Spleen (tissue), 11 donors: ENCODE results near the gene EZR. TPM values are rescaled to one million over a fixed set of nuclear protein-coding genes. Genes with fewer than 3 reads are reported as not detected.
A peak's percentile ranks its signal among the peaks of the same experiment; 100 is the strongest.

Experiments
- DNase-seq: peaks from one replicate; pipeline ENCODE4 v3.0.0-alpha.2; 2020
- H3K27ac ChIP-seq, 8 donors: fragments of 200-600 bp; sonication (generic) in 7 of 8; 1 replicate in 4 of 8; 2 replicates in 4 of 8; pipeline versions ENCODE4 v1.5.0 to v1.8.0; 2016 to 2021; ENCODE audit warnings: inconsistent platforms in 4 of 8, mild to moderate bottlenecking in 4 of 8, moderate library complexity in 1 of 8
- H3K27me3 ChIP-seq, 7 donors: fragments of 200-600 bp; sonication (generic) in 6 of 7; replicated peaks in 1 of 7; 1 replicate in 4 of 7; 2 replicates in 3 of 7; pipeline versions ENCODE4 v1.5.0 to v1.8.0; 2016 to 2021; ENCODE audit warnings: inconsistent platforms in 3 of 7, mild to moderate bottlenecking in 1 of 7
- H3K36me3 ChIP-seq, 6 donors: fragments of 200-600 bp; sonication (generic) in 5 of 6; 1 replicate in 4 of 6; 2 replicates in 2 of 6; pipeline versions ENCODE4 v1.5.0 to v1.8.0; 2016 to 2021; ENCODE audit warnings: inconsistent platforms in 2 of 6
- H3K4me1 ChIP-seq, 6 donors: fragments of 200-600 bp; sonication (generic) in 5 of 6; 1 replicate in 3 of 6; 2 replicates in 3 of 6; pipeline versions ENCODE4 v1.5.0 to v1.8.0; 2016 to 2021; ENCODE audit warnings: inconsistent platforms in 3 of 6
- H3K4me3 ChIP-seq, 8 donors: fragments of 200-600 bp; sonication (generic) in 7 of 8; 1 replicate in 4 of 8; 2 replicates in 4 of 8; pipeline versions ENCODE4 v1.5.0 to v1.8.0; 2016 to 2021; ENCODE audit warnings: inconsistent platforms in 4 of 8, mild to moderate bottlenecking in 4 of 8, moderate library complexity in 2 of 8
- H3K9me3 ChIP-seq, 8 donors: fragments of 200-600 bp; sonication (generic) in 7 of 8; 1 replicate in 4 of 8; 2 replicates in 4 of 8; pipeline versions ENCODE4 v1.5.0 to v1.8.0; 2016 to 2021; ENCODE audit warnings: inconsistent platforms in 4 of 8
- POLR2A ChIP-seq, 3 donors: fragments of 450-650 bp; IDR thresholded peaks; one replicate each; pipeline ENCODE4 v1.5.1; 2017; ENCODE audit warnings: antibody characterized with exemption in 3 of 3, mild to moderate bottlenecking in 1 of 3
- POLR2AphosphoS5 ChIP-seq, 3 donors: sonication (generic); formaldehyde crosslinking; IDR thresholded peaks; one replicate each; pipeline ENCODE4 v1.5.1; 2017; ENCODE audit warnings: antibody characterized with exemption in 3 of 3
- WGBS, 5 donors: extraction: QIAGEN DNeasy Blood & Tissue Kit in 3 of 5; methylation state at CpG; one replicate each; pipeline versions ENCODE4 v1.1.5 to v1.1.7; 2013 to 2018; 5-methylcytosine and 5-hydroxymethylcytosine counted together
- intact Hi-C: fragments of 100-400 bp; cut with DNase I; formaldehyde crosslinking; loops from one replicate; pipeline ENCODE4 v1.15.0; 2023; ENCODE audit warnings: low total_unique reads
- polyA plus RNA-seq, 3 donors: library from polyadenylated mRNA; stranded (reverse); fragments of 200-250 nt; gene quantifications; one replicate each; pipeline ENCODE4 v1.2.1, GENCODE V29; 2013
- total RNA-seq, 7 donors: library from RNA; depleted of rRNA in 3 of 7; stranded (reverse); fragments of >200 nt in 3 of 7; fragmentation: NEBNext Ultra II Directional in 4 of 7; extraction: Animal tissue kit (Norgen Biotek cat#: 25700) in 4 of 7; gene quantifications; one replicate each; pipeline versions ENCODE4 v1.1.0 to v1.2.1, GENCODE V29; 2016 to 2021
- TF ChIP-seq, protein P1 (sequence below), 11 experiments: fragments of 200-600 bp in 7 of 11; fragments of 450-650 bp in 4 of 11; sonication (generic) in 4 of 11; IDR thresholded peaks in 8 of 11; conservative IDR thresholded peaks in 3 of 11; 1 replicate in 7 of 11; 2 replicates in 4 of 11; pipeline versions ENCODE4 v1.4.0 to v1.8.0; 2016 to 2021; ENCODE audit warnings: antibody characterized with exemption in 11 of 11, inconsistent platforms in 4 of 11, mild to moderate bottlenecking in 1 of 11
- donor health status: healthy with polysubstance abuse.
- donor health status: DM: no; HTN: no; CAD: no; lungs with moderate emphysema.
- donor health status: DM: no; HTN: no; CAD: no.
- donor health status: Bipolar disorder and iron deficiency.
- donor health status: healthy.
- donor health status: DM: no; HTN: no; CAD: no.
- donor health status: DM: yes; HTN: yes; CAD: no.

EZR gene
- total and polyA plus RNA-seq, 10 donors = 78.0 to 153 (median 114) TPM

DNA sequence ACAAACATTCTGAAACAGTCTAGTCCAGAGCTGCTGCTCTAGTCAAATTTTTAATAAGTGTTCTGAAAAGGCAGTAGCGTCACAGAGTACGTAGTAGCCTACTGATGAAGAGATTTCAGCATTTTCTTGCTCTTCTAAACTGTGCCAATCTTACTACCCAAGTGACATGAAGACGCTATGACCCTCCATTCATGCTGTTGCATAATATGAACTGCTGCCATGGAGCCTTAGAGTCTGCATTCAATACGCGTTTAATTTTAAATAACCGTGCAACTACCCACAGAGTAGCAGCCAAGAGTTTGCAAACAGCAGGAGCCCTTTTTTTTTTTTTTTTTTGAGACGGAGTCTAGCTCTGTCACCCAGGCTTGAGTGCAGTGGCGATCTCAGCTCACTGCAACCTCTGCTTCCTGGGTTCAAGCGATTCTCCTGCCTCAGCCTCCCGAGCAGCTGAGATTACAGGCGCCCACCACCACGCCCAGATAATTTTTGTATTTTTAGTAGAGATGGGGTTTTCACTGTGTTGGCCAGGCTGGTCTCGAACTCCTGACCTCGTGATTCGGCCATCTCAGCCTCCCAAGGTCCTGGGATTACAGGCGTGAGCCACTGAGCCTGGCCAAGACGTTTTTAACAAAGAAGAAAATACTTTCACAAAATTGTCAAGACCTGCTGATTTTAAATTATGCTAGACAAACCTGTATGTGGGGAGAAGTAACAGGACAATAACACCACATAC is 44.3 kb downstream of the EZR start:
- no peak for DNase-seq
- H3K4me3 ChIP-seq = no peak overlapping the region
- no peaks in the 10 kb centered on the region for H3K9me3 ChIP-seq
- peaks cover 5 to 100% (median 95%) of the 10 kb centered on the region in 6 donors for H3K36me3 ChIP-seq
- H3K27me3 ChIP-seq = no peaks in the 10 kb centered on the region
- no peak for TF ChIP-seq POLR2AphosphoS5 (IDR thresholded peaks at IDR 0.05)
- TF ChIP-seq, protein P1, sequence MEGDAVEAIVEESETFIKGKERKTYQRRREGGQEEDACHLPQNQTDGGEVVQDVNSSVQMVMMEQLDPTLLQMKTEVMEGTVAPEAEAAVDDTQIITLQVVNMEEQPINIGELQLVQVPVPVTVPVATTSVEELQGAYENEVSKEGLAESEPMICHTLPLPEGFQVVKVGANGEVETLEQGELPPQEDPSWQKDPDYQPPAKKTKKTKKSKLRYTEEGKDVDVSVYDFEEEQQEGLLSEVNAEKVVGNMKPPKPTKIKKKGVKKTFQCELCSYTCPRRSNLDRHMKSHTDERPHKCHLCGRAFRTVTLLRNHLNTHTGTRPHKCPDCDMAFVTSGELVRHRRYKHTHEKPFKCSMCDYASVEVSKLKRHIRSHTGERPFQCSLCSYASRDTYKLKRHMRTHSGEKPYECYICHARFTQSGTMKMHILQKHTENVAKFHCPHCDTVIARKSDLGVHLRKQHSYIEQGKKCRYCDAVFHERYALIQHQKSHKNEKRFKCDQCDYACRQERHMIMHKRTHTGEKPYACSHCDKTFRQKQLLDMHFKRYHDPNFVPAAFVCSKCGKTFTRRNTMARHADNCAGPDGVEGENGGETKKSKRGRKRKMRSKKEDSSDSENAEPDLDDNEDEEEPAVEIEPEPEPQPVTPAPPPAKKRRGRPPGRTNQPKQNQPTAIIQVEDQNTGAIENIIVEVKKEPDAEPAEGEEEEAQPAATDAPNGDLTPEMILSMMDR (IDR thresholded peaks at IDR 0.05 in 8 of 11, conservative IDR thresholded peaks at IDR 0.05 in 3 of 11) = no peak
- TF ChIP-seq POLR2A (IDR thresholded peaks at IDR 0.05) = no peak
- H3K4me1 ChIP-seq = peaks cover 0 to 35% (median 7%) of the 10 kb centered on the region in 6 donors
- 89 to 95% (median 93%) methylated on average over 17 of the region's 17 CpGs for WGBS, 5 donors
- intact Hi-C loops = no loop called here
- no peak overlapping the region for H3K27ac ChIP-seq

DNA sequence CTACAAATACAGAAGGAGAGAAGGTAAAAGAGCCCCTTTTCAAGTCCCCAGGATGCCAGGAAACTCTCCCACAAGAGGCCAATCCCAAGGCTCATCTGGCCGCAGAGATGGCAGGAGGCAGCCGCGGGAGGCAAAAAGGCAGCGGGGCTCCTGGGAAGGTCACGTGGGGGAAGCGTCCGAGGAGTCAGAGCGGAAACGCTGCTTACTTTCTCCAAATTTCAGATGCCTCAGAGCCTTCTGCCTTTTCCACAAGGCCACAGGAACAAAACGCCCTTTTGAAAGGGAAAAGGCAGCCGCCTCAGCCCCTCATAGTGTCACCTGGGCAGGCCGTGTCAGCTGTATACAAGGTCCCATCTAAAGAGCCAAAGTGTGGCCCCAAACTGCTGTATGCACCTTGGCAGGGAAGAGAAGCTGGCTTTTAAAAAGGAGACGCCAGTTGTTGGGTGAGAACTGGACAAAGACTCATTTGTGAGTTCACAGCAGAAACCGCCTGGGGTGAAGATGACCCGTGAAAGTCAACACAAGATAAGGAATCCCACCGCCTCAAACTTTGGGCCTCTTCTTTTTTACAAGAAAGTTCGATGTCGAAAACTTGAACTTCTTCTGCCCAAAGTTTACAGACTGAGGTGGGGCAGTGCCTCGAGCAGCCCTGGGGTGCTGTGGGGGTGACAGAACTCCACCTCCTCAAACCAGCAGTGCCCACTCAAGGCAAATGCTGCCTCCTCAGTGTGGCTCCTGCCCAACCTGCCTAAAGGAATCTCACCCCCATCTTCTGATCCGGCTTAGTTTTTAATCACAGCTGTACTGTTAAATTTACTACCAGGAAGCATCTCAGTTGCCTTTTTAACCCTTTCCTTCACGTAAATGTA is 45.4 kb downstream of the EZR start:
- peaks cover 5 to 100% (median 96%) of the 10 kb centered on the region in 6 donors for H3K36me3 ChIP-seq
- no peaks in the 10 kb centered on the region for H3K9me3 ChIP-seq
- peak overlapping the region in 2 of 8 donors; percentile 27 to 50 for H3K27ac ChIP-seq
- DNase-seq = no peak
- no peak overlapping the region for H3K4me3 ChIP-seq
- peaks cover 0 to 35% (median 7%) of the 10 kb centered on the region in 6 donors for H3K4me1 ChIP-seq
- no peaks in the 10 kb centered on the region for H3K27me3 ChIP-seq
- 83 to 90% (median 87%) methylated on average over 21 of the region's 21 CpGs for WGBS, 5 donors
- TF ChIP-seq POLR2A (IDR thresholded peaks at IDR 0.05) (no peak), POLR2AphosphoS5 (IDR thresholded peaks at IDR 0.05) (peak in 1 of 3 donors; percentile 63)
- TF ChIP-seq, protein P1 (IDR thresholded peaks at IDR 0.05 in 8 of 11, conservative IDR thresholded peaks at IDR 0.05 in 3 of 11) = no peak
- intact Hi-C loops = no loop called here

DNA sequence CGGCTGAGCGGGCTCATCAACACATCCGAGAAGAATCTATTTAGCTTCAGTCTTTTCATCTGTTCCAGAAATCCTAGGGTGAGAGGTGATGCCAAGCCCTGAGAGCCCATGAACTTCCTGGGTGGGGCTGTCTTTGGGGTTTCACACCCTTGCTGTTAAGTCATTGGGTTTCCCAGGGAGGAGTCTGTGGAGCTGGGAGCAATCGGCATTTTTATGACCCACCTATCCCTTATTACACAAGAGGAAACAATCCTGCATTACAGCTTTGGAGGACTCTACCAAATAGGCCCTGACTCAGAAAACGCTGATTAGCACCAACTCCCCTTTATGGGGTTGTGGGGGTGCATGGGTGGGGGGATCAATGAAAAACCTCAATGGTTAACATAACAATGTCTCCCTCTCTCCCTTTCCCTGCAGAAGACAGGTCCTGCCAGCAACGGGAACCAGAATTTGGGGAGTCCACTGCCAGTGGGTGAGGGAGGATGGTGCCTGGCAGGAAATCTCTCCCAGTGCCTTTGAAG is 46.3 kb downstream of the EZR start:
- Histone ChIP-seq H3K4me3 (no peak overlapping the region), H3K9me3 (no peaks in the 10 kb centered on the region), H3K27me3 (no peaks in the 10 kb centered on the region), H3K36me3 (peaks cover 5 to 100% (median 97%) of the 10 kb centered on the region in 6 donors), H3K4me1 (peaks cover 0 to 35% (median 7%) of the 10 kb centered on the region in 6 donors), H3K27ac (peak overlapping the region in 2 of 8 donors; percentile 27 to 50)
- DNase-seq = no peak
- intact Hi-C loops = no loop called here
- TF ChIP-seq, protein P1 (IDR thresholded peaks at IDR 0.05 in 8 of 11, conservative IDR thresholded peaks at IDR 0.05 in 3 of 11) = no peak
- TF ChIP-seq POLR2A (IDR thresholded peaks at IDR 0.05) = no peak
- TF ChIP-seq POLR2AphosphoS5 (IDR thresholded peaks at IDR 0.05) = no peak
- 78 to 87% (median 86%) methylated on average over 6 of the region's 6 CpGs for WGBS, 5 donors
